Colon (tissue), 2 donors: ENCODE results near the gene MOSPD3.
"Not testable (repeated sequence)": the region's sequence is repeated elsewhere in the genome, so short reads cannot be mapped to it uniquely, and the experiment has no call there.

Source experiments
- FAIRE-seq: peaks from 2 replicates; lab custom pipeline; 2012; peaks lifted over from hg19 to GRCh38; lab: Jason Lieb, UNC
- donor health status: control.
- donor health status: control.

MOSPD3 gene, protein sequence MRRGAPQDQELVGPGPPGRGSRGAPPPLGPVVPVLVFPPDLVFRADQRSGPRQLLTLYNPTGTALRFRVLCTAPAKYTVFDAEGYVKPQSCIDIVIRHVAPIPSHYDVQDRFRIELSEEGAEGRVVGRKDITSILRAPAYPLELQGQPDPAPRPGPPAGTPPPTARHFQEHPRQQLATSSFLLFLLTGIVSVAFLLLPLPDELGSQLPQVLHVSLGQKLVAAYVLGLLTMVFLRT

DNA sequence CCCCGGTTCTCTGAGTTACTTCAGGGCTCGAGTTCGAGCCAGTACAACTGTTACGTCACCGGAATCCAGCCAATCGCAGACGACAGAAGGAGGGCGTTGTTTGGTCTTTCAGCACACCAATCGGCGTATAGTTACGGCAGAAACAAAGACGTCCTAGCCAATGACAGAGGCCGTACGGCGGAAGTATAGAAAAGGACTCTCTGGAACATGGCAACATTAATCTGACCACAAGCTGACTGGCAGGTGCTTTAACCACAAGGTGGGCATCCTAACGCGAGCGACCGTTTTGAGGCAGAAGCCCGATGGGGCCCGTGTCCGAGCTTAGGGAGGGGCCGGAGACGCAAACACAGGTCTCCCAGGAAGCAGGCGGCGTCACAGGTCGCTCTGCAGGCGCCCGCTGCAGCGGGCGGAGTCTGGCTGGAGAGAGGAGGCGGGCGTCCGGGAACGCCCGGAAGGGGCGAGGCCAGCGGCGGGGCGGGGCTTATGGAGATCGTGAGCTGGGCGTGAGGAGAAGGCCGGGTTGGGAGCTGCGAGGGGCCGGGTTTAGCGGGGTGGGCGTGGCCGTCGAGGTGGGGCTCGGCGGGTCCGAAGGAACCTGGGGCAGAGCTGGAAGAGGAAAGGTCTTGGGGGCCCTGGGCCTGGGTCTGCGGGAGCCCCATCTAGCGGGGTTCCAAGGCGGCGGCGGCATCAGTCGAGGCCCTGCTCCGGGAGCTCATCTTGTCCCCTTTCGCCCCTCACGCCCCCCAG, at the start of gene MOSPD3:
TSS of gene MOSPD3 (plus strand) at position 558 of the 747 bp plus-strand sequence. CDS start 252 bp downstream, outside the sequence.
- peak; percentile 95 for FAIRE-seq

DNA sequence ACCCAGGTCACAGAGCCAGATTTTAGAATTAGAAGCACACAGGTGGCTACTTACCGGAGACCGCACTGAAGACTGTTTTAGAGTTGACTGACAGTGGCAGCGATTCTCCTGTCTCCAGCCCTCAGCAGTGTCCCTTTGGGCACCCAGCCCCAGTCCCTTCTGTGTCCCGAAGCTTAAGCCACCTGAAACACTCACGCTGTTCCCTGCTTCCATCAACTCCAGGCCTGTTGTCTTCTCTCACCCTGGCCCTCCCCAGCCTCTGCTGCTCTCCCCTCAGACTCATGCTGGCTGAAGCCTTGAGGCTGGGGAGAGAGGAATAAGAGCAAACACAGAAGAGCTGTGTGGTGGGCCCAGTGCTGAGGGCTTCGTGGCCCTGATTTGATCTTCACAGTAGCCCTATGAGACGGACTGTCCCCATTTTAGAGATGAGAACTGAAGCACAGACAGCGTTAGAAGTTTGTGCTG, 49.2 kb upstream of the MOSPD3 start:
- no peak for FAIRE-seq

GRCh38 chr7:100563809-100564400, 48.4 kb upstream of the MOSPD3 start:
- no peak for FAIRE-seq

DNA sequence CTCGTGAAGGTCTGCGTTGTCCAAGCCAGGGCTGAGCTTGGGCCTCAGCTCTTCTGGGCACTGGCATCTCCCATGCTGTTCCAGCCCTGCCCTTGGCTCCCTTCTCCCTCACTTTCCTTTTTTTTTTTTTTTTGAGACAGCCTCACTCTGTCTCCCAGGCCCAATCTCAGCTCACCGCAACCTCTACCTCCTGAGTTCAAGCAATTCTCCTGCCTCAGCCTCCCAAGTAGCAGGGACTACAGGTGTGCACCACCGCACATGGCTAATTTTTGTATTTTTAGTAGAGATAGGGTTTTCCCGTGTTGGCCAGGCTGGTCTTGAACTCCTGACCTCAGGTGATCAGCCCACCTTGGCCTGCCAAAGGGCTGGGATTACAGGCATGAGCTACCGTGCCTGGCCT, 47.9 kb upstream of the MOSPD3 start:
- not testable (repeated sequence) for FAIRE-seq

DNA sequence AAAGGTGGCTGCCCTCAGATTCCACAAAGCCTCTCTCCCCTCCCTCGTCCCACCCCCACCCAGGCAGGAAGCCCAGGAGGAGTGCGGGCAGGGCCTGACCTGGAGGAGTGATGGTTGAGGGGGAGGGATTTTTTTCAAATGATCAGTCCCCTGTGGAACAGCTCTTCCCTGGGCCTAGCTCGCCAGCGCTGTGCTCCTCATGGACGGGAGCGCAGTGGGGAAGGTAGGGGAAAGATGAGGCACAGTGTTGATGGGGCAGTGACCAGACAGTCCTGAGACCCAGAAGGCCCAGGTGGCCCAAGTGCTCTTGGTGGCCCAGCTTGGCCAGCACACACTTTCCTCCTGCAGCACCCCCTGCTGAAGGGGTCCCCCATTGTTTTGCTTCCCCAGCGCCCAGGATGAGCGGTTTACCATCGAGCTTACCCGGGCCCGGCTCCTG, 47.2 kb upstream of the MOSPD3 start:
- no peak for FAIRE-seq

DNA sequence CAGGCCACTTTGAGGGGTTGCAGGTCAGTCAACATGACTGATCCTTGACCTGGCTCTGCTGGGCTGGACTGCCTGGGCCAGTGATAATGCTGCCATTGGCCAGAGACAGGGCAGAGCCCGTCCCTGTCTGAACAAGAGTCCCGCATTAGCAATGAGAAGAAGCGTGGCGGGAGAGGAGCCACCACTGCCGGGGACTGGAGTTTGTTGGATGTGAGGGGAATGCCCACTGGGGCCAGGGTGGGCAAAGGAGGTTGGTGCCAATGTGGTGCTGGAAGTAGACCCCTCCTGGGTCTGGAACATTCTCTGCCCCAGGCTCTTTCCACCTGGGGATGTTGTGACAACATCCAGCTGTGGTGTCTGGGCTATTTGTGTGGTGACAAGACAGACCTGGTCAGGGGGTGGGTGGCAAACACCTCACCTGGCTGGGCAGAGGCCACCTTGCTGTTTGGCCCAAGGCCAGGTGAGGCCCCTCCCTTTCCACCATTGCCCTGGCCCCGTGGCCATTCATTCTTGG, 46.3 kb upstream of the MOSPD3 start:
- FAIRE-seq, result no peak

DNA sequence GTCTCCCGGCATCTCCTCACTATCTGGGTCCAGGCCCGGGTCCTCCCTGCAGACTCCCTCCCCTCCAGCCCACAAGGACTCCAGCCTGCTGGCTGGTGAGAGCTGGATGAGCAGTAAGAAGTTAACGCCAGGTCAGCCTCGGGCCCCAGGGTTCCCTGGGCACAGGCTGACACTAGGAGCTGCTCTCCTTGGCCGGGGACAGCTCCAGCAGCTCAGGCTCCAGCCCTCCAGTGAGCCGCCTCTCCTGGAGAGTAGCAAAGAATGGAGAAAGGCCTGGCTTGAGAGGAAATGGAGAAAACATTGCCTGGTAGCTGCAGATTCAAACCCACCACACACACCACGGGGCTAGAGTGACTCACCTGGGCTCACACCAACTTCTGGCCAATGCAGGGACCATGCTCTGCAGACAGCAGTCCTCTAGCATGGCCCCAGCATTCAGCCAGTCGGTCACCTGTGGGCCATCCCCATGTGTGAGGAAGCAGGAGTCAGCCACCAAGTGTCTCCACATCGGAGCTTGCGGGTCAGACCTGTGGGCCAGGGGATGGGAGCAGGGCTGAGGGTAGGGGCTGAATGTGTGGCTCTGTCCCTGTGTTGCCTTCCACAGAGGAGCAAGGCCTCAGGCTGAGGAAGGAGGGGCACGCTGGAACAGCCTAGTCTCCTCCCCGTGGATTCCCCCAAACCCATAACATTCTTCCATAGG, 45.2 kb upstream of the MOSPD3 start:
- FAIRE-seq, result no peak

- no peak for FAIRE-seq
These were observed 44.6 kb upstream of the MOSPD3 start for GRCh38 chr7:100567751-100568175.

DNA sequence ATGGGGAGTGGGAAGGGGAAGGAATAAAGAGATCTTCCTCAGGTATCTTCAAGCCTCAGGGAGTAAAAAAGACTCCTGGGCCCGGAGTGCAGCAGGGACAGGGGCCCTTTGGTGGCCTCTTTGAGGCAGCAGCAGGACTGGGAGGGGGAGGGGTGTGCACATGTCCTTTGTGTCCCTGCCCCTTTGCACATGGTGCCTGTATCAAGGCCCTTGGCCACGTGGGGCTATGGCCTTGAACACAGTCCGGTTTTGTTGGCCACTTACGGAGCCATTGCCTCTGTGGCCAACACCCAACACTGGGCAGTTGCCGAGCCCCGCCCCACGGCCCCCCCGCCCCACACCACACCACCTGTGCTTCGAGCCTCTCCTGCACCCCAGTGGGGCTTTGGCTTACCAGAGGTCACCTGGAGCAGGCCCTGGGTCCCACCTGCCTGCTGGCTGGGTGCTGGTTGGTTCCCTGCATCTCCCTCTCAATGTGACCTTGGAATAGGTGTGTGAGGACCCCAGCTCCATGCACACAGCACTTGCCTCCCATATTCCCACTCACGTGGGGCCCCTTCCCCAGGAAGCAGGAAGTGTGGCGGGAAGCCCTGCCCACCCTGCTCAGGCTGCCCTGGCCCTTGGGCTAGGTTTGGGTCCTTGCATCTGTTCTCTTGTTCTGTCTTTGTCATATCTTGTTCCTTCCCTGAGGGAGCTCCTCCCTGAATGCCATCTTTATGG, 44.0 kb upstream of the MOSPD3 start:
- no peak for FAIRE-seq

GRCh38 chr7:100568896-100569844, 43.2 kb upstream of the MOSPD3 start:
- FAIRE-seq, result no peak

GRCh38 chr7:100570954-100571828, 41.1 kb upstream of the MOSPD3 start:
- no peak for FAIRE-seq

GRCh38 chr7:100571829-100572116, 40.6 kb upstream of the MOSPD3 start:
- no peak for FAIRE-seq

GRCh38 chr7:100572281-100572948, 39.9 kb upstream of the MOSPD3 start:
- FAIRE-seq, result no peak

GRCh38 chr7:100572949-100573675, 39.2 kb upstream of the MOSPD3 start:
- no peak for FAIRE-seq

GRCh38 chr7:100573691-100574361, 38.5 kb upstream of the MOSPD3 start, which contains the start of gene SAP25:
TSS of gene SAP25 (minus strand) at chr7:100573900. CDS start at chr7:100573742, 158 bp downstream.
- no peak for FAIRE-seq

GRCh38 chr7:100574362-100575205, 37.8 kb upstream of the MOSPD3 start:
- no peak for FAIRE-seq

DNA sequence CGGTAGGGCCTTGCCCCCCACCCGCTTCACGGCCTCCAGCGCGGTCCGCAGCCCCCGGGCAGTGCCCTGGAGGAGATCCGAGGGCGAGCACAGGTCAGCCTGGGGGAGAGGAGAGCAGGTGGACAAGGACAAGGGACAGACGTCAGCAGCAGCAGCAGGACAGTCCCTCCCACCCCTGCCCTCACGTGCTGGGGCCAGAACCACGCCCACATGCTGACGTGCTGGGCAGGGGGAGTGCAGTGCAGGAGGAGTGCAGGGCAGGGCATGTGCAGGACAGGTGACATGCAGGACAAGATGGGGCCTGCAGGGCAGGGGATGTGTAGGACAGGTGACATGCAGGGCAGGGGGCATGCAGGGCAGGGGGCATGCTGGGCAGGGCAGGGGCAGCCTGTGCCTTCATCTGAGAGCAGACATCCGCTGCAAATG, 37.1 kb upstream of the MOSPD3 start:
- no peak for FAIRE-seq
